Activated effector memory CD4-positive, alpha-beta T cell treated with anti-CD3 and anti-CD28 coated beads, Interleukin-2, amount 50 U/mL, for 16 hours (primary cell): ENCODE data around the gene LARP1.
A peak's percentile ranks its signal among the peaks of the same experiment; 100 is the strongest.

Experiments used
- DNase-seq: peaks from one replicate; pipeline ENCODE4 v3.0.0-alpha.2; 2020

LARP1 gene

DNA sequence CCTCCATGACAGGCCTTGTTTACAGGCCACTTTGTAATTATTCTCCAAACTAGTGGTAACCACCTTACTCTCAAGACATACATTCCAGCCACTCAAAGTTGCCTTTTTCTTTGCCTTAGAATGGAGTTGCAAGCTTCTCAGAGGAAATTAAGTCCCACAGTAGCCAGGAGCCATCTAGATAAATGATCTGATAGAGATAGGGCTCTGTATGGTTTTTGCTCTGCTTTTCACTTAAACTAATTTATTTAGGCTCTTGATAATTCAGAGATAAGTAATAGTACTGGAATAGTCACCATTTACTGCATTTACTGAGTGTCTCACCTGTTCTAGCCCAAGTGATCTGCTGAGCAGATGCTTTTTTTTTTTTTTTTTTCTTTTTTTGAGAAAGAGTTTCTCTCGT lies 7.5 kb downstream of the LARP1 start:
- no peak for DNase-seq

DNA sequence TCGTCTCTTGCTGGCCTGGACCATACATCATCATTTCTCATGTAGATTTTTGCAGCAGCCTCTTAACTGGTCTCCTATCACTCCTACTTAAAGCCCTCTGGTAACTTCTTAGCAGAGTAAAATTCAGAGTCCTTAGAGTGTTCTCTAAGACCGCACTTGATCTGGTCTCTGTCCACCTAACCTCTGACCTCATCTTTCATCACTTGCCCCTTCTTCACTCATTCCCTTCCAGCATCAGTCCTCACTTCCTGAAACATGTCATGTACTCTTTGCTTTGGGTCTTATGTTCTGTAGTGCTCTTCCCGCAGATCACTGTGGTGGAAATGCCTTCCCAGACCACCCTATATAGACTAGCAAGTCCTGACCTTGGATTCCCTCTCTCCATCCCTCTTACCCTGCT lies 9.8 kb downstream of the LARP1 start:
- no peak for DNase-seq

GRCh38 chr5:154765396-154765925 lies 10.3 kb downstream of the LARP1 start:
- DNase-seq, result no peak

GRCh38 chr5:154766558-154767281 lies 11.5 kb downstream of the LARP1 start:
- no peak for DNase-seq

GRCh38 chr5:154767576-154767975 lies 12.4 kb downstream of the LARP1 start:
- peak; percentile 16 for DNase-seq

GRCh38 chr5:154768207-154768606 lies 13.0 kb downstream of the LARP1 start:
- DNase-seq, result no peak

- DNase-seq, result no peak
These were observed 14.9 kb downstream of the LARP1 start for GRCh38 chr5:154770111-154770510.

DNA sequence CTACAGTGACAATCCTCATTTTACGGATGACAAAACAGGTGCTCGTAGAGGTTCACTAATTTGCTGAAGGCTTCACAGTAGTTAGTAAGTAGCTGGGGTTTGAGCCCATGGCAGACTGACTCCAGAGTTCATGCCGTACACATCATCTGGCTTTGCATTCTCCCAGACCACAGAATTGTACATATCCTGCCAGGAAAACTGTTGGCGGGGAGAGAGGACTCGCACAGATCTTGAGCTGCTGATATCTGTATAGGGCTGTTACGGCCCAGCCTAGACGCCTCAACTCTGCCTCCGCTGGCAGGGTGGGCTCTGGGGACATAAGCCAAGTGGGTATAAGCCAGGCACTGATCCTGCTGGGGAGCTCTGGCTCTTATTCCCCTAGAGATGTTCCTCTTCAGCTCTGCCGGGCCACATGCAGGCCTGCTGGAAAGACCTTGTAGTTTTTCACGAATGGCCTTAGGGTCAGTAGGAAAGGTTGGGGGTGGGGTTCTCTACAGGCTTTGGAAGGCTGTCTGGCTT lies 16.3 kb downstream of the LARP1 start:
- DNase-seq, result peak; percentile 56

- DNase-seq, result peak; percentile 52
These were observed 18.1 kb downstream of the LARP1 start for GRCh38 chr5:154773326-154773725.

DNA sequence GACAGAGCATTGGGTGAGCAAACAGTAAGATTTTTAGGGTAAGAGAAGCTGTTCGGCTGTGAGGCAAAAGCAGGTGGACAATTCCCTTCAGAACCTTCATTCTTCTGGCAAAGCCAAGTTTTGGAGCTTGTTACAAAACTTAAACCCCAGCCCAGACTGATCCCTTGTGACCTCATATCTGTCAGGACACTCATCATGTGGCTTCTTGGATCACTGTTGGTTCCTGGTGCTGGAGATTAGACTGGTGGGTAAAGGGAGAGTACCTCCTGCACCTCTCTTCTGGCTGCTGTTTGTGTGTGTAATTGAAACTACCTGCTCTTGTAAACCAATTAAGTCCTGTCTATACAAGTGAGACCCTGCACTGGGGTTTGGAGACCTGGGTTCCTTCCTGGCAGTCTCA lies 21.0 kb downstream of the LARP1 start:
- no peak for DNase-seq

GRCh38 chr5:154778534-154778933 lies 23.4 kb downstream of the LARP1 start:
- DNase-seq, result no peak

DNA sequence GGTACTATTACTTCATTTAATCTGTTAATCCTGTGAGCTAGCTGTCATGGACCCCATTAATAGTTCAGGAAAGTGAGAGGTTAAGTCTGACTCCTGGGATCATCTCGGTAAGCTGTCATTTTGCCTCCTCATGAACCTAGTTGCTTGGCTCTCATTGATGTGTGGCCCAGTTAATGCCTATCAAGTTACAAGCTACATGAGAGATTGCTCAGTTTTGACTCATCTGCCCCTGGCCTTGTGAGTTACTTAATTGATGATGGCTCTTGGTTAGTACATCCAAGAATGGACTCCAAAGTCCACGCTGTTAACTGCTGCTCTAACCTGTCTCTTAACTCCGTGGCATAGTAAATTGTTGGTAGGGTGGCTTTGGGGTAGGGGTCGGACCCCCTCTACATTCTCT lies 23.9 kb downstream of the LARP1 start:
- no peak for DNase-seq

GRCh38 chr5:154780128-154780527 lies 25.0 kb downstream of the LARP1 start:
- DNase-seq, result no peak

DNA sequence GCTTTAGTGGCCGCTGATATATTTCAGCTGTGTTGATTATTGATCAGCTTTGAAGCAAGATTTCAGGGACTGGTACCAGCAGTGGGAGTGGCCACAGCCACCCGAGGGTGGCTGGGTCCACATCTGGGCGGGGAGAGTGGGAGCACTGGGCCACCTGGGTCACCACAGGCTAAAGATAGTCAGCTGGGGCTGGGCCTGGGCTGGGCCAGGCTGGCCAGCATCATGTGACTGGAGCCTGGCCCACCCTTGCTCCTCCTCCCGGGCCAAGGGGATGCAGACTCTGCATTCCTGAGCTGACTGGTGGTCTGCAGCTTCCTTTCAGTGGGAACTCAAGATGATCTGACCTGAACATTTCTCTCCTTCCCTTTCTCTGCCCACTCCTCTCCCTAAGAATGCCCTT lies 27.1 kb downstream of the LARP1 start:
- DNase-seq, result no peak

DNA sequence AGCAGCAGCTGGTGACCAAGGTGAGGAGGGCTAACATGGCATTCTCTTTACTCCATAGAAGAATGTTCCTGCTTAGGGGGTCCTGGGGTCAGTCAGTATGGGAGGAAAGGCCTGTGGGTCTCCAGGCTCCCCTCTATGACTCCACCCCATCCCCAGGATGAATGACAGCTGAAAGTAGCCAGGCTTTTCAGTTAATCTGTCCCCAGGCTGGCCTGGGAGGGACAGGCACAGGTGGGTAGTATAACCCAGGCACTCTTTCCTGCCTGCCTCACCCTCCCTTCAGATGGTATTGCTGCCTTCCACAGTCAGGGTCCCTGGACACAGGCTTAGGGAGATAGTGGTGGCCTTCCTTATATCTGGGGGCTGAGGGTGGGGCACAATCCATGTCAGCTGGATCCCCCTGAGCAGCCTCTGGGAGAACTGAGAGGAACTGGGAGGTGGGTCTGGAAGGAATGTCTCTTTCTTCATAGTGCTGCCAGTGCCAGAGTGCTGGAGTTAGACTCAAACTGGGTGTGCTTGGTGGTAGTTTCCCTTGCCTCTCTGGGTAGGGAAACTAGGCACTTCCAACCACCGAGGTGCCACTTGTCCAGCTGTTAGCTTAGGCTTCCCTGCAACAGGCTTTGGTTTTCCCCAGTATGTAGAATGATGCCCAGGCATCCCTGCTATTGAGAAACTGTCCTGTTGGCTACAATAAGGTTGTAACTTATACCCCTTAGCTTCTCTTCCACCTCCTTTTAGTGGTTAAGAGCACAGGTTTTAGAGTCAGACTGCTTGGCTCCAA lies 27.8 kb downstream of the LARP1 start:
- DNase-seq, result no peak

- no peak for DNase-seq
These were observed 28.7 kb downstream of the LARP1 start for GRCh38 chr5:154783774-154784460.

GRCh38 chr5:154784856-154785255 lies 29.7 kb downstream of the LARP1 start:
- no peak for DNase-seq

- DNase-seq, result no peak
These were observed 31.2 kb downstream of the LARP1 start for GRCh38 chr5:154786414-154786813.

DNA sequence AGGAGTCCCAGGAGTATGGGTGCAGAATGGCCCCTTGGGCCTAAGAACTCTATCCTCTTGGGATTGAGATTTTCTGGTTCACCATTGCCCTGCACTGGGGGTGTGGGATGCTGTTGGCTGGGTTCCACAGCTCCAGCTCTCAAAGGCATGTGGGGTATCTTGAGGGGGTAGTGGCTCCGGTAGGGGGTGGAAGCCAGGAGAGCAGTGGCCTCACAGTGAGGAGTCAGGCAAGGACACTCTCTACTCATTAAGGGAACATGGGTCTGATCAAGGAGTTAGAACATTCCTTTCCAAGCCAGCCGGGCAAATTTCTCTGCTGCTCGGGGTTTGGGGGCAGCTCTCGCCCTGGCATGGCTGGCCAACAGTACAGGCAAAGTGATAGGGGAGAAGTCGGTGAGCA lies 33.0 kb downstream of the LARP1 start:
- no peak for DNase-seq

DNA sequence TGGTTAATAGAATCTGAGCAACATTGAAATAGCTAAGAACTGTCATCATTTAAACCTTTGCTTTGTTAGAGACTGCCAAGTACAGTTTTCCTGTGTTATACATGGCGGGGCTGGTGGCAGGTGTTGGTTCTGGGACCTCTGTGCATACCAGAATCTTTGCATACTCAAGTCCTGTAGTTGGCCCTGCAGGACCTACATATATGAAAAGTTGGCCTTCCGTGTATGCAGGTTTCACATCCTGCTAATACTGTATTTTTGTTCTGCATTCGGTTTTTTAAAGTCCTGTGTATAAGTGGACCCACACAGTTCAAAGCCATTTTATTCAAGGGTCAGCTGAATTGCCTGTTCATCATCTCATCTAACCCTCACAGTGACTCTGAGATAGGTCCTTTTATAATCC lies 36.4 kb downstream of the LARP1 start:
- DNase-seq, result no peak

DNA sequence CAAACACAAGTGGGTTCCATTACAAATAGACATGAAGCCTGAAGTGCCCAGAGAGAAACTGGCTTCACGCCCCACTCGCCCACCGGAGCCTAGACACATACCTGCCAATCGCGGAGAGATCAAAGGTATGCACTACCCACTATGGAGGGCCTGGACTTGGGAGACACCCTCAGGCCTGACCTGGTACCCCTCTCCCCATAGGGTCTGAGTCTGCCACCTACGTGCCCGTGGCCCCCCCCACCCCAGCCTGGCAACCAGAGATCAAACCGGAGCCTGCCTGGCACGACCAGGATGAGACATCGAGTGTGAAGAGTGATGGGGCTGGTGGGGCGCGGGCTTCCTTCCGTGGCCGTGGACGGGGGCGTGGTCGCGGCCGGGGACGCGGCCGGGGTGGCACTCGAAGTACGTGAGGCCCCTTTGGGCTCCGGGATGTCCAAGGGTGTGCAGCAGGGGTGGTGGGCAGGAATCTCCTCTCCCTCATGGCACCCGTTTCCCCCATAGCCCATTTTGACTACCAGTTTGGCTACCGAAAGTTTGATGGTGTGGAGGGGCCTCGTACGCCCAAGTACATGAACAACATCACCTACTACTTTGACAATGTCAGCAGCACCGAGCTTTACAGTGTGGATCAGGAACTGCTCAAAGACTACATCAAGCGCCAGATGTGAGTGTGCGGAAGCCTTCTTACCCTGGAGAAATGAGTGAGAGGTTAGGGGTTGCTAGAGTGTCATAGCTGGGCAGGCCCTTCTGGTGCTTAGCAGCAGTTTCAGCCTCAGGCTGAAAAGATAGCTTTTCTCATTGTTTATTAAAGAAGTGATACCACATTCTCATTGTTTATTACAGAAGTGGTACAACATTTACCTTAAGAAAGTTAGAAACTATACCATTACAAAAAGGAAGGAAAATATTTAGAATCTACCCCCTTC lies 38.7 kb downstream of the LARP1 start:
- no peak for DNase-seq

DNA sequence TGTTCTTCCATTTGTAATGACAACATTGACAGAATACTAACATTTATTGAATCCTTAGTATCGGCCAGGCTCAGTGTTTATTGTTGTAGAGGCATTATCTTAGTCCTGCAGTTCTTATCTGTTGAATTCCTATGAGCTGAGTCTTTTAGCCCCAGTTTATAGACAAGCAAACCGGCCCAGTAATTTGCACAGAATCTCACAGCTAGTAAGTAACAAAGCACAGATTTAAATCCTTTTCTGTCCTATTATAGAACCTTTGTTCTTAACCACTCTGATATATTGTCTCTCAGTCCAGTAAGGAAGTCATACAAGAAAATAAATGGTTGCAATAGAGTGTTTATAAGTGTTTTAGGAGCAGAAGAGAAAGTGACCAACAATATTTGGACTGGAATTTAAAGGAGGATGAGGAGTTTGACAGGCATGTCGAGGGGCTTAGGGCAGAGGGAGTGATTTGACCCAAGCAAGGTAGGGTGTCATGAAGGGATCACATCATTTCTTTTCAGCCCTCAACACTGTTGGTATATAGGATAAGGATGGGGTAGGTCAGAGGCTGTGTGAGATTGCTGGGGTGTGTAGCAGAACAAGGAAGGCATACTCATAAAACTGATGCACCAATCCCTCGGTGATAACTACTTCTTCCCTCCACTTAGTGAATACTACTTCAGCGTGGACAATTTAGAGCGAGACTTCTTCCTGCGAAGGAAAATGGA lies 39.5 kb downstream of the LARP1 start:
- no peak for DNase-seq
